Right lobe of liver (tissue), 6 donors: Measurements from ENCODE around the gene COL23A1. TPM values are rescaled to one million over a fixed set of nuclear protein-coding genes. Genes with fewer than 3 reads are reported as not detected.

Experiments used
- ATAC-seq, 4 donors: fragments of 200-7000 bp; cut with Tn5 transposase; one replicate each; pipeline ENCODE4 v1.9.1; 2020; ENCODE audit warnings: mild to moderate bottlenecking in 4 of 4, moderate library complexity in 4 of 4
- DNase-seq, 3 donors: peaks; one replicate each; pipeline ENCODE4 v3.0.0-alpha.2; 2020
- H3K27ac ChIP-seq, 3 donors: fragments of 200-600 bp; one replicate each; pipeline ENCODE4 v1.8.0; 2022
- H3K27me3 ChIP-seq, 2 donors: fragments of 200-600 bp; one replicate each; pipeline ENCODE4 v1.8.0; 2022
- H3K36me3 ChIP-seq, 4 donors: fragments of 200-600 bp; sonication (generic) in 1 of 4; one replicate each; pipeline versions ENCODE4 v1.5.1 to v1.8.0; 2017 to 2022; ENCODE audit warnings: control low read depth in 1 of 4
- H3K4me1 ChIP-seq, 4 donors: fragments of 200-600 bp; sonication (generic) in 1 of 4; one replicate each; pipeline versions ENCODE4 v1.5.1 to v1.8.0; 2017 to 2022; ENCODE audit warnings: control low read depth in 1 of 4
- H3K4me3 ChIP-seq, 3 donors: fragments of 200-600 bp; one replicate each; pipeline ENCODE4 v1.8.0; 2022
- H3K9me3 ChIP-seq, 4 donors: fragments of 200-600 bp; sonication (generic) in 1 of 4; one replicate each; pipeline versions ENCODE4 v1.5.1 to v1.8.0; 2017 to 2022; ENCODE audit warnings: control low read depth in 1 of 4
- CTCF ChIP-seq, 4 donors: fragments of 200-600 bp in 3 of 4; fragments of 450-650 bp in 1 of 4; IDR thresholded peaks; one replicate each; pipeline versions ENCODE4 v1.5.1 to v1.8.0; 2016 to 2022; ENCODE audit warnings: antibody characterized with exemption in 4 of 4, mild to moderate bottlenecking in 2 of 4
- POLR2A ChIP-seq: fragments of 450-650 bp; IDR thresholded peaks from one replicate; pipeline ENCODE4 v1.6.1; 2017; ENCODE audit warnings: antibody characterized with exemption, mild to moderate bottlenecking
- WGBS: methylation state at CpG from one replicate; pipeline ENCODE4 v1.1.6; 2018; ENCODE audit warnings: low coverage, low lambda C conversion rate; ENCODE audit not compliant: insufficient coverage; ENCODE audit errors: missing lambda C conversion rate; 5-methylcytosine and 5-hydroxymethylcytosine counted together
- intact Hi-C, 2 donors: fragments of 100-400 bp; cut with DNase I; formaldehyde crosslinking; loops; one replicate each; pipeline versions ENCODE4 v1.11.2 to v1.14.1; 2022
- total RNA-seq, 6 experiments: library from RNA; depleted of rRNA in 2 of 6; stranded (reverse); fragments of >200 nt in 2 of 6; fragmentation: NEBNext Ultra II Directional in 3 of 6; extraction: Animal tissue kit (Norgen Biotek cat#: 25700) in 3 of 6; gene quantifications; one replicate each; pipeline versions ENCODE4 v1.1.0 to v1.2.4, GENCODE V29; 2016 to 2023
- donor health status: DM: no; HTN: yes; CAD: no.
- donor health status: DM: no; HTN: no; CAD: no.
- donor health status: DM: no; HTN: no; CAD: no.
- donor health status: DM: no; HTN: yes; CAD: no.
- donor health status: DM: no; HTN: yes; CAD: no.

Gene COL23A1
- total RNA-seq, 6 experiments from 2014 or later: 0.25 to 1.2 (median 0.50) TPM

GRCh38 chr5:178526773-178527457, 63.3 kb downstream of the COL23A1 start:
- H3K9me3 ChIP-seq: no peaks in the 10 kb centered on the region
- no peaks in the 10 kb centered on the region for H3K4me1 ChIP-seq
- 78% methylated on average over 6 of the region's 14 CpGs for WGBS
- no peaks in the 10 kb centered on the region for H3K36me3 ChIP-seq
- no peaks in the 10 kb centered on the region for H3K27me3 ChIP-seq
- no peak overlapping the region for H3K4me3 ChIP-seq
- TF ChIP-seq CTCF (IDR thresholded peaks at IDR 0.05) (no peak), POLR2A (no peak)
- intact Hi-C loops: no loop called here
- H3K27ac ChIP-seq: no peak overlapping the region
- peak in 1 of 3 donors; percentile 49 for DNase-seq
- no peak for ATAC-seq

- Histone ChIP-seq H3K27me3 (no peaks in the 10 kb centered on the region), H3K27ac (no peak overlapping the region), H3K36me3 (no peaks in the 10 kb centered on the region), H3K4me3 (no peak overlapping the region), H3K4me1 (no peaks in the 10 kb centered on the region), H3K9me3 (no peaks in the 10 kb centered on the region)
- DNase-seq: peak in 1 of 3 donors; percentile 36
- WGBS: 80% methylated on average over 2 of the region's 12 CpGs
- TF ChIP-seq CTCF (IDR thresholded peaks at IDR 0.05) (no peak), POLR2A (no peak)
- intact Hi-C loops: no loop called here
- ATAC-seq: no peak
These were observed 64.1 kb downstream of the COL23A1 start for GRCh38 chr5:178525906-178526732.

- 78% methylated on average over 5 of the region's 10 CpGs for WGBS
- peak in 2 of 3 donors; percentile 20 to 37 for DNase-seq
- H3K27me3 ChIP-seq: no peaks in the 10 kb centered on the region
- no peak overlapping the region for H3K27ac ChIP-seq
- no peaks in the 10 kb centered on the region for H3K4me1 ChIP-seq
- no peak overlapping the region for H3K4me3 ChIP-seq
- intact Hi-C loops: no loop called here
- ATAC-seq: no peak
- H3K9me3 ChIP-seq: no peaks in the 10 kb centered on the region
- no peaks in the 10 kb centered on the region for H3K36me3 ChIP-seq
- no peak for TF ChIP-seq CTCF (IDR thresholded peaks at IDR 0.05)
- no peak for TF ChIP-seq POLR2A
These were observed 65.9 kb downstream of the COL23A1 start for GRCh38 chr5:178524093-178524882.

- Histone ChIP-seq H3K9me3 (no peaks in the 10 kb centered on the region), H3K4me3 (no peak overlapping the region), H3K27ac (no peak overlapping the region), H3K4me1 (no peaks in the 10 kb centered on the region), H3K27me3 (no peaks in the 10 kb centered on the region), H3K36me3 (no peaks in the 10 kb centered on the region)
- no CpG with 5 or more reads among the region's 14 CpGs for WGBS
- intact Hi-C loops: no loop called here
- DNase-seq (peak in 2 of 3 donors; percentile 23 to 39), ATAC-seq (no peak)
- TF ChIP-seq CTCF (IDR thresholded peaks at IDR 0.05): no peak
- no peak for TF ChIP-seq POLR2A
These were observed 67.8 kb downstream of the COL23A1 start for GRCh38 chr5:178522361-178522760.
